ENCODE results near the gene OTUD4. TPM values are rescaled to one million over a fixed set of nuclear protein-coding genes. Genes with fewer than 3 reads are reported as not detected.
"Not testable (repeated sequence)": the region's sequence is repeated elsewhere in the genome, so short reads cannot be mapped to it uniquely, and the experiment has no call there.

The OTUD4 gene
- polyA plus RNA-seq, 3 donors, result 7.5 to 14.4 (median 9.0) TPM

- WGBS (ENCODE audit: insufficient coverage), result 0% methylated on average over 2 of the region's 7 CpGs
- no peak for DNase-seq
- Histone ChIP-seq H3K9me3 (replicated peaks in 1 of 2; ENCODE audit: control insufficient read depth in 1 of 2, insufficient read depth in 1 of 2, low read length in 2 of 2) (no peaks in the 10 kb centered on the region), H3K9ac (ENCODE audit: insufficient read depth, low read length, poor library complexity, severe bottlenecking) (peak overlapping the region; percentile 94), H3K4me1 (ENCODE audit: control insufficient read depth in 1 of 2, insufficient read depth in 2 of 2, low read length in 2 of 2) (peaks cover 28 to 34% of the 10 kb centered on the region in 2 donors), H2AFZ (ENCODE audit: insufficient read depth, low read depth, low read length, poor library complexity, severe bottlenecking) (peak overlapping the region; percentile 97), H3K27ac (ENCODE audit: low read depth in 1 of 2, low read length in 2 of 2) (peak overlapping the region; percentile 55 to 93), H3K79me2 (ENCODE audit: insufficient read depth, low read length) (peaks cover 40% of the 10 kb centered on the region), H3K27me3 (ENCODE audit: control insufficient read depth in 2 of 2, insufficient read depth in 2 of 2, low read length in 2 of 2) (no peaks in the 10 kb centered on the region), H4K20me1 (ENCODE audit: insufficient read depth, low read length) (peaks cover 14% of the 10 kb centered on the region), H3K4me3 (replicated peaks in 1 of 3; ENCODE audit: low read depth in 2 of 3, low read length in 3 of 3) (peak overlapping the region; percentile 67 to 85 (median 80)), H3K36me3 (replicated peaks in 1 of 2; ENCODE audit: control insufficient read depth in 1 of 2, insufficient read depth in 2 of 2, low read length in 2 of 2) (no peaks in the 10 kb centered on the region), H3K4me2 (replicated peaks; ENCODE audit: extremely low read depth, low read length, poor library complexity, severe bottlenecking) (peak overlapping the region; percentile 89)
- H3K9me3 Mint-ChIP-seq, result no peaks in the 10 kb centered on the region
- H3K27ac Mint-ChIP-seq, result peak overlapping the region in 5 of 7 donors; percentile 46 to 84 (median 76)
- intact Hi-C loops (cut with micrococcal nuclease), result loop anchor here (5.0 to 10.0 kb wide), 2 partner anchors 76 to 436 kb away; partner anchors contain the start of gene MMAA (in 1 of the 2)
- no peaks in the 10 kb centered on the region for H3K36me3 Mint-ChIP-seq
- H3K27me3 Mint-ChIP-seq (ENCODE audit: low read depth in 3 of 3), result peaks cover 0 to 4% (median 3%) of the 10 kb centered on the region in 3 donors
- TF ChIP-seq CTCF (IDR thresholded peaks at IDR 0.05), result no peak
- peaks cover 32% of the 10 kb centered on the region for H3K4me1 Mint-ChIP-seq
- H3K4me3 Mint-ChIP-seq, result peak overlapping the region; percentile 79 to 89
Measured at GRCh38 chr4:145181091-145181501, 707 bp upstream of the OTUD4 start.

- intact Hi-C loops (cut with micrococcal nuclease), result loop anchor here (5.0 to 10.0 kb wide), 2 partner anchors 75 to 437 kb away; partner anchors contain the start of gene MMAA (in 1 of the 2)
- peak; percentile 31 to 80 (median 40) for DNase-seq
- Histone ChIP-seq H3K79me2 (ENCODE audit: insufficient read depth, low read length) (peaks cover 52% of the 10 kb centered on the region), H3K27ac (ENCODE audit: low read depth in 1 of 2, low read length in 2 of 2) (peak overlapping the region; percentile 86 to 93), H3K9ac (ENCODE audit: insufficient read depth, low read length, poor library complexity, severe bottlenecking) (peak overlapping the region; percentile 94), H2AFZ (ENCODE audit: insufficient read depth, low read depth, low read length, poor library complexity, severe bottlenecking) (peak overlapping the region; percentile 81), H4K20me1 (ENCODE audit: insufficient read depth, low read length) (peaks cover 26% of the 10 kb centered on the region), H3K4me3 (replicated peaks in 1 of 3; ENCODE audit: low read depth in 2 of 3, low read length in 3 of 3) (peak overlapping the region; percentile 65 to 96 (median 80)), H3K4me1 (ENCODE audit: control insufficient read depth in 1 of 2, insufficient read depth in 2 of 2, low read length in 2 of 2) (peaks cover 30 to 34% of the 10 kb centered on the region in 2 donors), H3K4me2 (replicated peaks; ENCODE audit: extremely low read depth, low read length, poor library complexity, severe bottlenecking) (peak overlapping the region; percentile 90)
- Mint-ChIP-seq H3K4me1 (peaks cover 39% of the 10 kb centered on the region), H3K27ac (peak overlapping the region; percentile 93 to 98 (median 95)), H3K4me3 (peak overlapping the region; percentile 85 to 93)
- H3K36me3 ChIP-seq (replicated peaks in 1 of 2; ENCODE audit: control insufficient read depth in 1 of 2, insufficient read depth in 2 of 2, low read length in 2 of 2); H3K36me3 Mint-ChIP-seq; H3K27me3 ChIP-seq (ENCODE audit: control insufficient read depth in 2 of 2, insufficient read depth in 2 of 2, low read length in 2 of 2); H3K27me3 Mint-ChIP-seq (ENCODE audit: low read depth in 3 of 3); H3K9me3 Mint-ChIP-seq; H3K9me3 ChIP-seq (replicated peaks in 1 of 2; ENCODE audit: control insufficient read depth in 1 of 2, insufficient read depth in 1 of 2, low read length in 2 of 2): not testable (repeated sequence)
- WGBS (ENCODE audit: insufficient coverage), result under 1% methylated on average over 57 of the region's 57 CpGs
Measured at GRCh38 chr4:145179861-145180297, 510 bp downstream of the OTUD4 start.
